ENCODE data around the gene TMEM44. TPM values are rescaled to one million over a fixed set of nuclear protein-coding genes. Genes with fewer than 3 reads are reported as not detected.
"Not testable (repeated sequence)": the region's sequence is repeated elsewhere in the genome, so short reads cannot be mapped to it uniquely, and the experiment has no call there.

Gene TMEM44
- total RNA-seq, 2 experiments from 2014 or later = 4.4 to 5.0 TPM

DNA sequence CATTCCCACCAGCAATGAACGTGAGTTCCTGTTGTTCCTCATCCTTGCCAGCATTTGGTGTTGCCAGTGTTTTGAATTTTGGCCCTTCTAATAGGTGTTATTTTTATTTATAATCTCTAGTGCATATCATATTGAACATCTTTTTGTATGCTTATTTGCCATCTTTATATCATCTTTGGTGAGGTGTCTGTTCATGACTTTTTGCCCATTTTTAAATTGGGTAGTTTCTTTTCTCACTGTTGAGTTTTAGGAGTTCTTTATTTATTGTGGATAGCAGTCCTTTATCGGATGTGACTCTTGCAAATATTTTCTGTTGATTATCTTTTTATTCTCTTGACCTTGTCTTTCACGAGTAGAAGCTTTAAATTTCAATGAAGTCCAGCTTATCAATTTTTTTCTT is 86.2 kb downstream of the TMEM44 start:
- ChIA-PET POLR2A (no interaction called here), CTCF (interaction anchor here (1.3 kb wide), 2 partner anchors 70 to 75 kb away, joined by 3 to 4 read pairs; no protein-coding TSS in a partner anchor)
- Mint-ChIP-seq H3K4me1 (ENCODE audit: low read depth) (no peaks in the 10 kb centered on the region), H3K36me3 (ENCODE audit: low read depth) (no peaks in the 10 kb centered on the region), H3K27me3 (no peaks in the 10 kb centered on the region), H3K27ac (no peak overlapping the region), H3K9me3 (peaks cover 9% of the 10 kb centered on the region), H3K4me3 (no peak overlapping the region)
- intact Hi-C loops (cut with micrococcal nuclease) = no loop called here
- TF ChIP-seq CTCF (IDR thresholded peaks at IDR 0.05) = no peak
- no peak for DNase-seq
- no peak for ATAC-seq

GRCh38 chr3:194545538-194545937 is 87.7 kb downstream of the TMEM44 start:
- DNase-seq; H3K4me1 Mint-ChIP-seq (ENCODE audit: low read depth); H3K27me3 Mint-ChIP-seq; H3K27ac Mint-ChIP-seq; intact Hi-C loops (cut with micrococcal nuclease); H3K36me3 Mint-ChIP-seq (ENCODE audit: low read depth); ATAC-seq; H3K4me3 Mint-ChIP-seq; H3K9me3 Mint-ChIP-seq: not testable (repeated sequence)
- ChIA-PET POLR2A (interaction anchor here (0.9 kb wide), 1 partner anchor 10 kb away, joined by 3 read pairs; no protein-coding TSS in a partner anchor), CTCF (interaction anchor here (0.7 kb wide), 1 partner anchor 10 kb away, joined by 3 read pairs; no protein-coding TSS in a partner anchor)

DNA sequence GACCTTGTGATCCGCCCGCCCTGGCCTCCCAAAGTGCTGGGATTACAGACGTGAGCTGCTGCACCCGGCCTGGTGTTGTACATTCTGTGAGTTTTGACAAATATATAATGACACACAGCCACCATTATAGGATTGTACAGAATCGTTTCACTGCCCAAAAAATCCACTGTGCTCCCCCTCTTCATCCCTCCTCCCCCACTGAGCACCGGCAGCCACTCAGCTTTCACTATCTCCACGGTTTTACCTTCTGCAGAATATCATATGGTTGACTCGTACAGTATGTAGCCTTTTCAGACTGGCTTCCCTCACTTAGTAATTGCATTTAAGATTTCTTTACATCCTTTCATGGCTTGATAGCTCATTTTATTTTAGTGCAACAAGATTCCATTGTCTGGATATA is 89.7 kb downstream of the TMEM44 start:
- POLR2A ChIA-PET = no interaction called here
- Mint-ChIP-seq H3K27ac (no peak overlapping the region), H3K4me1 (ENCODE audit: low read depth) (peaks cover 9% of the 10 kb centered on the region), H3K9me3 (peaks cover 9% of the 10 kb centered on the region), H3K27me3 (no peaks in the 10 kb centered on the region), H3K36me3 (ENCODE audit: low read depth) (no peaks in the 10 kb centered on the region), H3K4me3 (no peak overlapping the region)
- TF ChIP-seq CTCF (IDR thresholded peaks at IDR 0.05) = no peak
- intact Hi-C loops (cut with micrococcal nuclease) = no loop called here
- DNase-seq (no peak), ATAC-seq (no peak)
- CTCF ChIA-PET = no interaction called here

GRCh38 chr3:194541483-194541882 is 91.7 kb downstream of the TMEM44 start:
- TF ChIP-seq CTCF (IDR thresholded peaks at IDR 0.05) = no peak
- intact Hi-C loops (cut with micrococcal nuclease) = no loop called here
- ChIA-PET POLR2A (interaction anchor here (0.6 kb wide), 1 partner anchor 9 kb away, joined by 3 read pairs; no protein-coding TSS in a partner anchor), CTCF (interaction anchor here (1.2 kb wide), 1 partner anchor 33 kb away, joined by 6 read pairs; no protein-coding TSS in a partner anchor)
- Mint-ChIP-seq H3K9me3 (peaks cover 1% of the 10 kb centered on the region), H3K4me3 (no peak overlapping the region), H3K27me3 (no peaks in the 10 kb centered on the region), H3K36me3 (ENCODE audit: low read depth) (no peaks in the 10 kb centered on the region), H3K4me1 (ENCODE audit: low read depth) (peaks cover 13% of the 10 kb centered on the region), H3K27ac (no peak overlapping the region)
- ATAC-seq (peak; percentile 68), DNase-seq (peak; percentile 14)

GRCh38 chr3:194540274-194540905 is 92.8 kb downstream of the TMEM44 start:
- Mint-ChIP-seq H3K36me3 (ENCODE audit: low read depth) (no peaks in the 10 kb centered on the region), H3K4me1 (ENCODE audit: low read depth) (peaks cover 13% of the 10 kb centered on the region), H3K27me3 (no peaks in the 10 kb centered on the region), H3K27ac (no peak overlapping the region), H3K4me3 (no peak overlapping the region), H3K9me3 (no peaks in the 10 kb centered on the region)
- ChIA-PET CTCF (no interaction called here), POLR2A (no interaction called here)
- TF ChIP-seq CTCF (IDR thresholded peaks at IDR 0.05) = no peak
- intact Hi-C loops (cut with micrococcal nuclease) = no loop called here
- ATAC-seq (no peak), DNase-seq (no peak)

Measured in activated CD8-positive, alpha-beta T cell treated with anti-CD3 and anti-CD28 coated beads for 36 hours (primary cell).